DND-41 (cell line): ENCODE measurements around the gene KCNB1.

Experiments
- ATAC-seq: fragments of 200-7000 bp; cut with Tn5 transposase; 3 replicates; pipeline ENCODE4 v1.9.1; 2021; ENCODE audit warnings: low read depth; ENCODE audit not compliant: insufficient read depth
- DNase-seq: peaks from one replicate; pipeline ENCODE4 v3.0.0-alpha.2; 2020
- H2AFZ ChIP-seq: 2 replicates; pipeline ENCODE4 v1.6.0; 2012; ENCODE audit warnings: low read depth, low read length
- H3K27ac ChIP-seq: 2 replicates; pipeline ENCODE4 v1.5.1; 2012; ENCODE audit warnings: low read length, inconsistent platforms
- H3K27me3 ChIP-seq: fragments of 200-600 bp; sonication (generic); 2 replicates; pipeline ENCODE4 v1.6.0; 2012; ENCODE audit warnings: low read length, mild to moderate bottlenecking, inconsistent platforms; ENCODE audit not compliant: insufficient read depth, poor library complexity
- H3K36me3 ChIP-seq: 2 replicates; pipeline ENCODE4 v1.5.1; 2012; ENCODE audit warnings: low read length, inconsistent platforms; ENCODE audit not compliant: insufficient read depth
- H3K4me1 ChIP-seq: 2 replicates; pipeline ENCODE4 v1.5.1; 2012; ENCODE audit warnings: mild to moderate bottlenecking, low read length; ENCODE audit not compliant: insufficient read depth
- H3K4me2 ChIP-seq: 2 replicates; pipeline ENCODE4 v1.6.0; 2012; ENCODE audit warnings: mild to moderate bottlenecking, moderate library complexity, low read length, inconsistent platforms; ENCODE audit not compliant: insufficient read depth
- H3K4me3 ChIP-seq, 2 experiments: fragments of 200-600 bp in 1 of 2; shearing (Covaris generic) in 1 of 2; 2 replicates each; pipeline ENCODE4 v1.5.1; 2012 to 2016; ENCODE audit warnings: inconsistent platforms in 2 of 2, low read length in 2 of 2, mild to moderate bottlenecking in 2 of 2, low read depth in 1 of 2, moderate library complexity in 1 of 2
- H3K79me2 ChIP-seq: 2 replicates; pipeline ENCODE4 v1.6.0; 2012; ENCODE audit warnings: low read length, inconsistent platforms; ENCODE audit not compliant: insufficient read depth
- H3K9ac ChIP-seq: 2 replicates; pipeline ENCODE4 v1.6.0; 2012; ENCODE audit warnings: low read depth, mild to moderate bottlenecking, inconsistent platforms, low read length, moderate library complexity
- H3K9me3 ChIP-seq: 2 replicates; pipeline ENCODE4 v1.5.1; 2012; ENCODE audit warnings: low read length, moderate library complexity, mild to moderate bottlenecking, inconsistent platforms; ENCODE audit not compliant: insufficient read depth, severe bottlenecking
- H4K20me1 ChIP-seq: 2 replicates; pipeline ENCODE4 v1.6.0; 2012; ENCODE audit warnings: low read length; ENCODE audit not compliant: insufficient read depth
- CTCF ChIP-seq: IDR thresholded peaks from 2 replicates; pipeline ENCODE4 v1.5.1; 2012; ENCODE audit warnings: borderline replicate concordance, low read length, moderate library complexity, mild to moderate bottlenecking; ENCODE audit not compliant: poor library complexity, severe bottlenecking; ENCODE audit errors: extremely low read depth
- EZH2 ChIP-seq: IDR thresholded peaks from 3 replicates; pipeline ENCODE4 v1.6.1; 2012; ENCODE audit warnings: borderline replicate concordance, low read depth, mild to moderate bottlenecking, moderate library complexity, low read length, inconsistent platforms; ENCODE audit not compliant: severe bottlenecking

KCNB1 gene

GRCh38 chr20:49398401-49399144 lies 83.9 kb downstream of the KCNB1 start:
- ATAC-seq (peak; percentile 47; the same call in 1 of the 3 replicates), DNase-seq (no peak)
- H3K27ac ChIP-seq, result no peak overlapping the region
- no peak overlapping the region for H3K9ac ChIP-seq
- no peak for TF ChIP-seq CTCF
- no peak for TF ChIP-seq EZH2
- no peaks in the 10 kb centered on the region for H3K4me1 ChIP-seq
- no peaks in the 10 kb centered on the region for H3K9me3 ChIP-seq
- no peak overlapping the region for H2AFZ ChIP-seq
- no peaks in the 10 kb centered on the region for H4K20me1 ChIP-seq
- no peaks in the 10 kb centered on the region for H3K36me3 ChIP-seq
- H3K79me2 ChIP-seq, result no peaks in the 10 kb centered on the region
- no peak overlapping the region for H3K4me3 ChIP-seq
- peaks cover 16% of the 10 kb centered on the region for H3K27me3 ChIP-seq
- H3K4me2 ChIP-seq, result no peak overlapping the region

- DNase-seq, result no peak
- H3K9me3 ChIP-seq, result no peaks in the 10 kb centered on the region
- H3K27ac ChIP-seq, result no peak overlapping the region
- no peak overlapping the region for H2AFZ ChIP-seq
- TF ChIP-seq CTCF (no peak), EZH2 (no peak)
- no peak overlapping the region for H3K4me2 ChIP-seq
- H3K9ac ChIP-seq, result no peak overlapping the region
- H3K4me3 ChIP-seq, result no peak overlapping the region
- no peaks in the 10 kb centered on the region for H3K4me1 ChIP-seq
- no peaks in the 10 kb centered on the region for H3K79me2 ChIP-seq
- H3K36me3 ChIP-seq, result no peaks in the 10 kb centered on the region
- H4K20me1 ChIP-seq, result no peaks in the 10 kb centered on the region
- ATAC-seq, result no peak
- peaks cover 18% of the 10 kb centered on the region for H3K27me3 ChIP-seq
These were observed 84.9 kb downstream of the KCNB1 start for GRCh38 chr20:49397525-49397924.

GRCh38 chr20:49396230-49396629 lies 86.2 kb downstream of the KCNB1 start:
- no peaks in the 10 kb centered on the region for H3K4me1 ChIP-seq
- no peak overlapping the region for H3K27ac ChIP-seq
- H3K4me3 ChIP-seq, result no peak overlapping the region
- no peak overlapping the region for H3K9ac ChIP-seq
- no peaks in the 10 kb centered on the region for H3K9me3 ChIP-seq
- H2AFZ ChIP-seq, result no peak overlapping the region
- no peaks in the 10 kb centered on the region for H3K79me2 ChIP-seq
- H3K4me2 ChIP-seq, result no peak overlapping the region
- H4K20me1 ChIP-seq, result no peaks in the 10 kb centered on the region
- DNase-seq (no peak), ATAC-seq (no peak)
- no peak for TF ChIP-seq EZH2
- no peak for TF ChIP-seq CTCF
- peaks cover 22% of the 10 kb centered on the region for H3K27me3 ChIP-seq
- H3K36me3 ChIP-seq, result no peaks in the 10 kb centered on the region

GRCh38 chr20:49395659-49396058 lies 86.8 kb downstream of the KCNB1 start:
- Histone ChIP-seq H3K4me2 (no peak overlapping the region), H2AFZ (no peak overlapping the region), H4K20me1 (no peaks in the 10 kb centered on the region)

More at GRCh38 chr20:49395659-49396058, 86.8 kb downstream of the KCNB1 start:
- no peaks in the 10 kb centered on the region for H3K79me2 ChIP-seq
- H3K9ac ChIP-seq, result no peak overlapping the region
- H3K4me1 ChIP-seq, result no peaks in the 10 kb centered on the region
- H3K36me3 ChIP-seq, result no peaks in the 10 kb centered on the region
- no peak overlapping the region for H3K27ac ChIP-seq
- ATAC-seq (no peak), DNase-seq (no peak)
- peaks cover 21% of the 10 kb centered on the region for H3K27me3 ChIP-seq
- H3K9me3 ChIP-seq, result no peaks in the 10 kb centered on the region
- no peak overlapping the region for H3K4me3 ChIP-seq
- no peak for TF ChIP-seq CTCF
- TF ChIP-seq EZH2, result no peak
